K562 (cell line): ENCODE measurements around the gene TOR1AIP2. TPM values are rescaled to one million over a fixed set of nuclear protein-coding genes. Genes with fewer than 3 reads are reported as not detected.
A peak's percentile ranks its signal among the peaks of the same experiment; 100 is the strongest.

Experiments
- E4F1 ChIP-seq: fragments of 250-450 bp; sonication (Bioruptor Pico); IDR thresholded peaks from 2 replicates; pipeline ENCODE4 v1.5.0; 2021; ENCODE audit warnings: mild to moderate bottlenecking, borderline replicate concordance
- FOXM1 ChIP-seq, 2 experiments: fragments of 450-650 bp in 1 of 2; sonication (generic) in 1 of 2; formaldehyde crosslinking in 1 of 2; IDR thresholded peaks; 2 replicates each; pipeline versions ENCODE4 v1.6.1 to v1.9.0; 2017 to 2022; ENCODE audit warnings: low read depth in 2 of 2, mild to moderate bottlenecking in 2 of 2, missing genetic modification reagents in 1 of 2, moderate library complexity in 1 of 2
- HMGXB4 ChIP-seq: sonication (generic); formaldehyde crosslinking; IDR thresholded peaks from 2 replicates; pipeline ENCODE4 v1.8.1; 2023; ENCODE audit warnings: mild to moderate bottlenecking, missing genetic modification reagents
- MXD1 ChIP-seq: fragments of 250-450 bp; sonication (Bioruptor Pico); IDR thresholded peaks from 2 replicates; pipeline ENCODE4 v1.8.0; 2021; ENCODE audit warnings: borderline replicate concordance, mild to moderate bottlenecking, moderate library complexity; ENCODE audit not compliant: poor library complexity, severe bottlenecking
- NELFE ChIP-seq: IDR thresholded peaks from 2 replicates; pipeline ENCODE4 v1.6.1; 2011; ENCODE audit warnings: mild to moderate bottlenecking; ENCODE audit not compliant: insufficient read depth, insufficient read length
- RBM25 ChIP-seq: fragments of 200-400 bp; formaldehyde crosslinking; IDR thresholded peaks from 2 replicates; pipeline ENCODE4 v1.6.1; 2018; ENCODE audit warnings: low read length, low read depth, moderate library complexity; ENCODE audit not compliant: severe bottlenecking
- REST ChIP-seq, 2 experiments: fragments of 450-650 bp; formaldehyde crosslinking in 1 of 2; IDR thresholded peaks; 2 replicates each; pipeline versions ENCODE4 v1.4.0 to v1.6.1; 2014 to 2020; ENCODE audit warnings: mild to moderate bottlenecking in 2 of 2, borderline replicate concordance in 1 of 2, low read depth in 1 of 2
- ZBTB7A ChIP-seq: IDR thresholded peaks from 2 replicates; pipeline ENCODE4 v1.6.1; 2011; ENCODE audit warnings: low read depth, mild to moderate bottlenecking, low read length, moderate library complexity, borderline replicate concordance; ENCODE audit not compliant: control insufficient read depth
- polyA plus RNA-seq, 8 experiments: library from polyadenylated mRNA; depleted of rRNA in 4 of 8; stranded (reverse) in 5 of 8; unstranded in 3 of 8; fragments of >200 nt; fragmentation: Nextera tagmentation in 2 of 8; fragmentation: Illumina TruSeq in 1 of 8; extraction: Ambion mirVana in 2 of 8; extraction: Trizol in 1 of 8; gene quantifications; 2 replicates each; pipeline versions ENCODE4 v1.2.1 to v1.2.3, GENCODE V29; 2011 to 2014; ENCODE audit warnings: inconsistent platforms in 1 of 8, missing spikeins in 1 of 8
- total RNA-seq, 7 experiments: library from RNA; depleted of rRNA in 6 of 7; stranded (reverse); fragments of >200 nt in 6 of 7; fragmentation: Illumina TruSeq in 2 of 7; extraction: Trizol in 2 of 7; gene quantifications; 2 replicates each; pipeline versions ENCODE4 v1.2.1 to v1.2.3, GENCODE V29; 2011 to 2021; ENCODE audit warnings: low replicate concordance in 1 of 7
- TF ChIP-seq, protein P1 (sequence below), 2 experiments: IDR thresholded peaks; 2 replicates each; pipeline ENCODE4 v1.6.1; 2011; ENCODE audit warnings: borderline replicate concordance in 1 of 2, control low read depth in 1 of 2, low read depth in 1 of 2, low read length in 1 of 2, mild to moderate bottlenecking in 1 of 2, mixed read lengths in 1 of 2, moderate library complexity in 1 of 2; ENCODE audit not compliant: insufficient read depth in 1 of 2, insufficient read length in 1 of 2, poor library complexity in 1 of 2, severe bottlenecking in 1 of 2; ENCODE audit errors: extremely low read depth in 1 of 2

Gene TOR1AIP2
- total and polyA plus RNA-seq, 9 of the 15 experiments (the other 6 are each of a cell fraction or from before 2014, with no cell fraction given) = 16.7 to 122 (median 41.4) TPM

GRCh38 chr1:179882253-179883039 lies 4.8 kb upstream of the TOR1AIP2 start, which contains the start of gene TOR1AIP1 (continued):
- TF ChIP-seq E4F1 (CRISPR knock-in tag) (no peak), REST (IDR thresholded peaks at IDR 0.05; ENCODE audit: borderline replicate concordance) (peak; percentile 46; the same call in 1 of the 2 replicates), REST (CRISPR knock-in tag; IDR thresholded peaks at IDR 0.05; ENCODE audit: low read depth) (peak; percentile 78), NELFE (no peak), RBM25 (no peak), FOXM1 (IDR thresholded peaks at IDR 0.05; ENCODE audit: low read depth) (0 out of 2 replicates have a peak, but pooled peaks have one; percentile 63), FOXM1 (CRISPR knock-in tag; IDR thresholded peaks at IDR 0.05; ENCODE audit: low read depth) (no peak; the same call in 1 of the 2 replicates), HMGXB4 (CRISPR knock-in tag) (peak; percentile 74), MXD1 (CRISPR knock-in tag) (no peak), ZBTB7A (peak; percentile 95)
- TF ChIP-seq, protein P1, sequence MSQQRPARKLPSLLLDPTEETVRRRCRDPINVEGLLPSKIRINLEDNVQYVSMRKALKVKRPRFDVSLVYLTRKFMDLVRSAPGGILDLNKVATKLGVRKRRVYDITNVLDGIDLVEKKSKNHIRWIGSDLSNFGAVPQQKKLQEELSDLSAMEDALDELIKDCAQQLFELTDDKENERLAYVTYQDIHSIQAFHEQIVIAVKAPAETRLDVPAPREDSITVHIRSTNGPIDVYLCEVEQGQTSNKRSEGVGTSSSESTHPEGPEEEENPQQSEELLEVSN (IDR thresholded peaks at IDR 0.05; ENCODE audit: borderline replicate concordance in 1 of 2, extremely low read depth in 1 of 2, insufficient read depth in 1 of 2, insufficient read length in 1 of 2, low read depth in 1 of 2, low read length in 1 of 2, poor library complexity in 1 of 2, severe bottlenecking in 1 of 2) = peak in 1 of 2 experiments; percentile 62
